Activated CD8-positive, alpha-beta T cell treated with anti-CD3 and anti-CD28 coated beads for 36 hours (primary cell): ENCODE measurements around the gene KLRC4. TPM values are rescaled to one million over a fixed set of nuclear protein-coding genes. Genes with fewer than 3 reads are reported as not detected.

Experiments used
- ATAC-seq: fragments of 200-7000 bp; cut with Tn5 transposase; one replicate; pipeline ENCODE4 v1.10.0; 2021; ENCODE audit warnings: mild to moderate bottlenecking, moderate library complexity
- CTCF ChIA-PET: fragments of 350-600 bp; sonication (Branson Sonifier 250); formaldehyde crosslinking; loops from one replicate; lab custom pipeline; 2021; ENCODE audit warnings: antibody characterized with exemption; lab: Charles Lee
- POLR2A ChIA-PET: fragments of 350-600 bp; sonication (Branson Sonifier 250); formaldehyde crosslinking; loops from one replicate; lab custom pipeline; 2021; ENCODE audit warnings: antibody characterized with exemption; lab: Charles Lee
- DNase-seq: peaks from one replicate; pipeline ENCODE4 v3.0.0-alpha.2; 2020
- H3K27ac Mint-ChIP-seq: one replicate; pipeline ENCODE4 v1.8.0; 2021; ENCODE audit warnings: mild to moderate bottlenecking, mixed read lengths
- H3K27me3 Mint-ChIP-seq: one replicate; pipeline ENCODE4 v1.8.0; 2021; ENCODE audit warnings: mixed read lengths
- H3K36me3 Mint-ChIP-seq: one replicate; pipeline ENCODE4 v1.8.0; 2021; ENCODE audit warnings: low read depth, mixed read lengths
- H3K4me1 Mint-ChIP-seq: one replicate; pipeline ENCODE4 v1.8.0; 2021; ENCODE audit warnings: low read depth, mixed read lengths
- H3K4me3 Mint-ChIP-seq: one replicate; pipeline ENCODE4 v1.8.0; 2021; ENCODE audit warnings: mild to moderate bottlenecking, moderate library complexity, mixed read lengths
- H3K9me3 Mint-ChIP-seq: one replicate; pipeline ENCODE4 v1.8.0; 2021; ENCODE audit warnings: mixed read lengths
- CTCF ChIP-seq: fragments of 200-600 bp; IDR thresholded peaks from one replicate; pipeline ENCODE4 v1.8.0; 2022; ENCODE audit warnings: antibody characterized with exemption, mild to moderate bottlenecking
- intact Hi-C: fragments of 100-400 bp; cut with micrococcal nuclease; formaldehyde crosslinking; loops from one replicate; pipeline ENCODE4 v1.10.0; 2022
- total RNA-seq, 2 experiments: library from RNA; stranded (reverse); gene quantifications; one replicate each; pipeline ENCODE4 v1.2.3, GENCODE V29; 2021

Gene KLRC4
- 1 to 10 TPM; 2.9 to 3.7 TPM for total RNA-seq

- Mint-ChIP-seq H3K27me3 (no peaks in the 10 kb centered on the region), H3K4me1 (peaks cover 23% of the 10 kb centered on the region), H3K36me3 (peaks cover 16% of the 10 kb centered on the region), H3K27ac (peak within 1 kb of the TSS; percentile 88), H3K4me3 (peak within 1 kb of the TSS; percentile 83), H3K9me3 (peaks cover 4% of the 10 kb centered on the region)
- intact Hi-C loops, result no loop called here
- DNase-seq (peak; percentile 43), ATAC-seq (peak; percentile 70)
- CTCF ChIA-PET, result no interaction called here
- POLR2A ChIA-PET, result interaction anchor here (1.5 kb wide), 1 partner anchor 145 kb away, joined by 9 read pairs; no protein-coding TSS in a partner anchor
- TF ChIP-seq CTCF, result no peak
Observed at GRCh38 chr12:10409392-10409791, at the start of gene KLRC4. KLRC4 (minus strand) TSS chr12:10409757; CDS start chr12:10409575, 182 bp downstream.

- H3K9me3 Mint-ChIP-seq, result peaks cover 64% of the 10 kb centered on the region
- H3K27ac Mint-ChIP-seq, result no peak overlapping the region
- H3K4me3 Mint-ChIP-seq, result no peak overlapping the region
- H3K4me1 Mint-ChIP-seq, result peaks cover 7% of the 10 kb centered on the region
- ChIA-PET POLR2A (no interaction called here), CTCF (no interaction called here)
- ATAC-seq, result no peak
- TF ChIP-seq CTCF, result no peak
- no peak for DNase-seq
- peaks cover 32% of the 10 kb centered on the region for H3K36me3 Mint-ChIP-seq
- no peaks in the 10 kb centered on the region for H3K27me3 Mint-ChIP-seq
- intact Hi-C loops, result no loop called here
Observed at GRCh38 chr12:10457760-10458159, 48.2 kb upstream of the KLRC4 start.

GRCh38 chr12:10456856-10457255, 47.3 kb upstream of the KLRC4 start:
- Mint-ChIP-seq H3K9me3 (peaks cover 57% of the 10 kb centered on the region), H3K4me3 (no peak overlapping the region), H3K36me3 (peaks cover 31% of the 10 kb centered on the region), H3K27me3 (no peaks in the 10 kb centered on the region), H3K4me1 (peaks cover 7% of the 10 kb centered on the region), H3K27ac (no peak overlapping the region)
- intact Hi-C loops, result no loop called here
- POLR2A ChIA-PET, result no interaction called here
- ATAC-seq (no peak), DNase-seq (no peak)
- CTCF ChIA-PET, result interaction anchor here (0.9 kb wide), 1 partner anchor 107 kb away, joined by 4 read pairs; no protein-coding TSS in a partner anchor
- no peak for TF ChIP-seq CTCF

- CTCF ChIA-PET, result interaction anchor here (1.1 kb wide), 1 partner anchor 25 kb away, joined by 3 read pairs; no protein-coding TSS in a partner anchor
- Mint-ChIP-seq H3K27ac (no peak overlapping the region), H3K4me1 (peaks cover 7% of the 10 kb centered on the region), H3K9me3 (peaks cover 55% of the 10 kb centered on the region), H3K36me3 (peaks cover 29% of the 10 kb centered on the region), H3K27me3 (no peaks in the 10 kb centered on the region), H3K4me3 (no peak overlapping the region)
- ATAC-seq, result no peak
- TF ChIP-seq CTCF, result no peak
- POLR2A ChIA-PET, result interaction anchor here (1.3 kb wide), 1 partner anchor 12 kb away, joined by 6 read pairs; no protein-coding TSS in a partner anchor
- DNase-seq, result no peak
- intact Hi-C loops, result no loop called here
Observed at GRCh38 chr12:10455766-10456165, 46.2 kb upstream of the KLRC4 start.

GRCh38 chr12:10454531-10454930, 45.0 kb upstream of the KLRC4 start:
- no peak for TF ChIP-seq CTCF
- Mint-ChIP-seq H3K27me3 (no peaks in the 10 kb centered on the region), H3K27ac (peak overlapping the region; percentile 67), H3K4me3 (no peak overlapping the region), H3K4me1 (peaks cover 7% of the 10 kb centered on the region), H3K36me3 (peaks cover 29% of the 10 kb centered on the region), H3K9me3 (peaks cover 45% of the 10 kb centered on the region)
- no peak for DNase-seq
- CTCF ChIA-PET, result no interaction called here
- POLR2A ChIA-PET, result interaction anchor here (0.7 kb wide), 1 partner anchor 66 kb away, joined by 4 read pairs; no protein-coding TSS in a partner anchor
- no peak for ATAC-seq
- intact Hi-C loops, result no loop called here
